ENCODE data around the gene GREB1L.

Gene GREB1L

GRCh38 chr18:21363348-21363747 lies 121.3 kb downstream of the GREB1L start:
- Histone ChIP-seq H4K20me1 (ENCODE audit: insufficient read depth, low read length) (no peaks in the 10 kb centered on the region), H3K9ac (ENCODE audit: low read length) (no peak overlapping the region), H3K27ac (ENCODE audit: low read depth, low read length, poor library complexity, severe bottlenecking) (no peak overlapping the region), H3K79me2 (ENCODE audit: insufficient read depth, low read length) (no peaks in the 10 kb centered on the region), H2AFZ (ENCODE audit: low read length) (no peak overlapping the region), H3K4me2 (ENCODE audit: low read length) (no peak overlapping the region), H3K9me3 (ENCODE audit: low read length) (no peaks in the 10 kb centered on the region), H3K9me2 (ENCODE audit: low read depth, low read length) (no peaks in the 10 kb centered on the region), H3K36me3 (ENCODE audit: insufficient read depth, low read length) (no peaks in the 10 kb centered on the region), H3K4me1 (ENCODE audit: insufficient read depth, low read length, severe bottlenecking) (no peaks in the 10 kb centered on the region), H3K27me3 (ENCODE audit: insufficient read depth, low read length) (no peaks in the 10 kb centered on the region), H3F3A (ENCODE audit: insufficient read depth, low read length) (no peaks in the 10 kb centered on the region), H3K4me3 (ENCODE audit: low read depth, low read length, poor library complexity, severe bottlenecking) (no peak overlapping the region)
- TF ChIP-seq CTCF (IDR thresholded peaks at IDR 0.05; ENCODE audit: low read length), result no peak
- no peak for TF ChIP-seq EZH2 (IDR thresholded peaks at IDR 0.05; ENCODE audit: borderline replicate concordance, low read length)

- no peaks in the 10 kb centered on the region for H3K9me2 ChIP-seq (ENCODE audit: low read depth, low read length)
These were observed 122.4 kb downstream of the GREB1L start for GRCh38 chr18:21364471-21364870.

GRCh38 chr18:21366896-21367295 lies 124.9 kb downstream of the GREB1L start:
- no peak overlapping the region for H3K27ac ChIP-seq (ENCODE audit: low read depth, low read length, poor library complexity, severe bottlenecking)
- no peaks in the 10 kb centered on the region for H3K9me2 ChIP-seq (ENCODE audit: low read depth, low read length)
- no peaks in the 10 kb centered on the region for H3K4me1 ChIP-seq (ENCODE audit: insufficient read depth, low read length, severe bottlenecking)
- H3K4me3 ChIP-seq (ENCODE audit: low read depth, low read length, poor library complexity, severe bottlenecking), result no peak overlapping the region
- H3K9ac ChIP-seq (ENCODE audit: low read length), result no peak overlapping the region
- no peak overlapping the region for H2AFZ ChIP-seq (ENCODE audit: low read length)
- H3K79me2 ChIP-seq (ENCODE audit: insufficient read depth, low read length), result no peaks in the 10 kb centered on the region
- no peaks in the 10 kb centered on the region for H3K27me3 ChIP-seq (ENCODE audit: insufficient read depth, low read length)
- H3K4me2 ChIP-seq (ENCODE audit: low read length), result no peak overlapping the region
- H4K20me1 ChIP-seq (ENCODE audit: insufficient read depth, low read length), result no peaks in the 10 kb centered on the region
- no peaks in the 10 kb centered on the region for H3K9me3 ChIP-seq (ENCODE audit: low read length)
- no peaks in the 10 kb centered on the region for H3K36me3 ChIP-seq (ENCODE audit: insufficient read depth, low read length)
- TF ChIP-seq CTCF (IDR thresholded peaks at IDR 0.05; ENCODE audit: low read length), result no peak
- no peak for TF ChIP-seq EZH2 (IDR thresholded peaks at IDR 0.05; ENCODE audit: borderline replicate concordance, low read length)
- no peaks in the 10 kb centered on the region for H3F3A ChIP-seq (ENCODE audit: insufficient read depth, low read length)

More at GRCh38 chr18:21364471-21364870, 122.4 kb downstream of the GREB1L start:
- Histone ChIP-seq H3K9me3 (ENCODE audit: low read length) (no peaks in the 10 kb centered on the region), H3K27me3 (ENCODE audit: insufficient read depth, low read length) (no peaks in the 10 kb centered on the region), H3F3A (ENCODE audit: insufficient read depth, low read length) (no peaks in the 10 kb centered on the region), H3K4me2 (ENCODE audit: low read length) (no peak overlapping the region), H3K4me1 (ENCODE audit: insufficient read depth, low read length, severe bottlenecking) (no peaks in the 10 kb centered on the region), H3K27ac (ENCODE audit: low read depth, low read length, poor library complexity, severe bottlenecking) (no peak overlapping the region), H2AFZ (ENCODE audit: low read length) (no peak overlapping the region), H3K36me3 (ENCODE audit: insufficient read depth, low read length) (no peaks in the 10 kb centered on the region), H3K4me3 (ENCODE audit: low read depth, low read length, poor library complexity, severe bottlenecking) (no peak overlapping the region), H4K20me1 (ENCODE audit: insufficient read depth, low read length) (no peaks in the 10 kb centered on the region), H3K79me2 (ENCODE audit: insufficient read depth, low read length) (no peaks in the 10 kb centered on the region), H3K9ac (ENCODE audit: low read length) (no peak overlapping the region)
- TF ChIP-seq CTCF (IDR thresholded peaks at IDR 0.05; ENCODE audit: low read length) (no peak), EZH2 (IDR thresholded peaks at IDR 0.05; ENCODE audit: borderline replicate concordance, low read length) (no peak)
